HS-27A (cell line): ENCODE results near the gene DDX47.
"Not testable (repeated sequence)": the region's sequence is repeated elsewhere in the genome, so short reads cannot be mapped to it uniquely, and the experiment has no call there.

Source experiments
- DNase-seq: peaks from one replicate; pipeline ENCODE4 v3.0.0-alpha.2; 2012; ENCODE audit warnings: low read depth, missing footprints

Gene DDX47

GRCh38 chr12:12874029-12874428 is 60.9 kb downstream of the DDX47 start:
- no peak for DNase-seq

- DNase-seq: not testable (repeated sequence)
Measured at GRCh38 chr12:12875301-12875700, 62.2 kb downstream of the DDX47 start.

GRCh38 chr12:12877153-12877768 is 64.1 kb downstream of the DDX47 start:
- DNase-seq: no peak

- DNase-seq: no peak
Measured at GRCh38 chr12:12877781-12878455, 64.8 kb downstream of the DDX47 start.
